ENCODE results near the gene PTPN1. TPM values are rescaled to one million over a fixed set of nuclear protein-coding genes. Genes with fewer than 3 reads are reported as not detected.

The PTPN1 gene
- total and polyA plus RNA-seq, 2 of the 13 experiments (the other 11 are each of a cell fraction or from before 2014, with no cell fraction given) = 17.7 to 37.2 TPM

DNA sequence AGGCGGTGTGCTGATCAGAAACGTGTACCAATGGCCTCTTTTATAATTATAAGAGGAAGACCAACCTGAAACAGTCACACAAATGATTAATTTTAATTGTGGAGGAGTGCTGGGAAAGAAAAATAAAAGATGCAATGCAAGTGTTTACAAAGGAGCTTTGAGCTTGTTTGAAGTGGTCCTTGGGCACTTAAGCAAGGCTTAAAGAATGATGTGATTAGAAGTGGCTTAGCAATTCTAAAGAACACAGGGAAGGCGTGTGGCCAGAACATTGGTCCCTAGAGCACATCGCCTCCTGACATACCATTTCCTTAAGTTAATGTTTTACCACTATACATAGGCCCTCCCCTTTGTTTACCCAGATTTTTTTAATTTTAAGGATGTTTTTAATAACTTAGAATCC lies 26.1 kb downstream of the PTPN1 start:
- peak; percentile 43; the same call in 1 of the 3 replicates for ATAC-seq
- H3K9ac ChIP-seq (ENCODE audit: insufficient read depth, low read depth, low read length) = no peak overlapping the region
- DNase-seq (ENCODE audit: low spot score) = no peak
- no peaks in the 10 kb centered on the region for H4K20me1 ChIP-seq (ENCODE audit: insufficient read depth, low read length)
- H3K27ac ChIP-seq (ENCODE audit: extremely low read length, insufficient read depth, low read length) = no peak overlapping the region
- peaks cover 0 to 3% of the 10 kb centered on the region in 2 experiments; a peak in 1 of 5 replicates for H3K36me3 ChIP-seq (replicated peaks in 1 of 2; ENCODE audit: control insufficient read depth in 1 of 2, insufficient read depth in 2 of 2, low read length in 2 of 2)
- H3K27me3 ChIP-seq (ENCODE audit: control insufficient read depth in 1 of 2, insufficient read depth in 2 of 2, low read length in 2 of 2) = no peaks in the 10 kb centered on the region
- WGBS (ENCODE audit: low lambda C conversion rate) = 91% methylated on average over 4 of the region's 4 CpGs
- no TSS peak for BruUV-seq (replicated peaks)
- peaks cover 25% of the 10 kb centered on the region for H3K4me1 ChIP-seq (ENCODE audit: insufficient read depth, low read length)
- no peak overlapping the region for H3K4me2 ChIP-seq (ENCODE audit: low read depth, low read length)
- H3K4me3 ChIP-seq (replicated peaks in 1 of 3; ENCODE audit: insufficient read depth in 1 of 3, low read depth in 2 of 3, low read length in 3 of 3) = no peak overlapping the region
- ChIA-PET POLR2A (interaction anchor here (1.5 kb wide), 1 partner anchor 52 kb away, joined by 4 read pairs; no protein-coding TSS in a partner anchor), CTCF (ENCODE audit: low intra/inter-chr PET ratio, low total read pairs) (no interaction called here)
- intact Hi-C loops (cut with micrococcal nuclease; ENCODE audit: unreplicated experiment) (no loop called here), in situ Hi-C loops (cut with HindIII; ENCODE audit: extremely low pct_ligation_motif_present, low pct_unique_long_range_greater_than_20kb) (no loop called here)
- H2AFZ ChIP-seq (ENCODE audit: low read length) = no peak overlapping the region
- peaks cover 63% of the 10 kb centered on the region for H3K79me2 ChIP-seq (ENCODE audit: insufficient read depth, low read length)
- H3K9me3 ChIP-seq (ENCODE audit: low read length) = no peaks in the 10 kb centered on the region
- peak; percentile 66 for FAIRE-seq
- TF ChIP-seq JDP2 (CRISPR knock-in tag; IDR thresholded peaks at IDR 0.05; ENCODE audit: borderline replicate concordance) (no peak), SIX4 (CRISPR knock-in tag; IDR thresholded peaks at IDR 0.05) (no peak), NR2F6 (IDR thresholded peaks at IDR 0.05) (no peak), NR2F6 (CRISPR knock-in tag; IDR thresholded peaks at IDR 0.05) (no peak)

GRCh38 chr20:50537546-50538201 lies 27.5 kb downstream of the PTPN1 start:
- no peak for ATAC-seq
- intact Hi-C loops (cut with micrococcal nuclease; ENCODE audit: unreplicated experiment) = no loop called here
- BruUV-seq (replicated peaks) = no TSS peak
- peaks cover 25% of the 10 kb centered on the region for H3K4me1 ChIP-seq (ENCODE audit: insufficient read depth, low read length)
- POLR2A ChIA-PET = interaction anchor here (1.5 kb wide), 1 partner anchor 54 kb away, joined by 4 read pairs; no protein-coding TSS in a partner anchor
- no peaks in the 10 kb centered on the region for H4K20me1 ChIP-seq (ENCODE audit: insufficient read depth, low read length)
- TF ChIP-seq ZBTB34 (CRISPR knock-in tag; IDR thresholded peaks at IDR 0.05) (no peak), NFE2 (CRISPR knock-in tag; IDR thresholded peaks at IDR 0.05) (no peak), TARDBP (CRISPR knock-in tag; IDR thresholded peaks at IDR 0.05) (no peak)
- no peak overlapping the region for H2AFZ ChIP-seq (ENCODE audit: low read length)
- in situ Hi-C loops (cut with HindIII; ENCODE audit: extremely low pct_ligation_motif_present, low pct_unique_long_range_greater_than_20kb) = no loop called here
- CTCF ChIA-PET (ENCODE audit: low intra/inter-chr PET ratio, low total read pairs) = no interaction called here
- no peak for DNase-seq (ENCODE audit: low spot score)
- H3K9ac ChIP-seq (ENCODE audit: insufficient read depth, low read depth, low read length) = no peak overlapping the region
- FAIRE-seq = peak; percentile 72
- peaks cover 50% of the 10 kb centered on the region for H3K79me2 ChIP-seq (ENCODE audit: insufficient read depth, low read length)
- WGBS (ENCODE audit: low lambda C conversion rate) = 90% methylated on average over 7 of the region's 7 CpGs
- no peaks in the 10 kb centered on the region for H3K9me3 ChIP-seq (ENCODE audit: low read length)
- peaks cover 0 to 3% of the 10 kb centered on the region in 2 experiments; a peak in 1 of 5 replicates for H3K36me3 ChIP-seq (replicated peaks in 1 of 2; ENCODE audit: control insufficient read depth in 1 of 2, insufficient read depth in 2 of 2, low read length in 2 of 2)
- no peak overlapping the region for H3K4me3 ChIP-seq (replicated peaks in 1 of 3; ENCODE audit: insufficient read depth in 1 of 3, low read depth in 2 of 3, low read length in 3 of 3)
- H3K27ac ChIP-seq (ENCODE audit: extremely low read length, insufficient read depth, low read length) = no peak overlapping the region
- no peak overlapping the region for H3K4me2 ChIP-seq (ENCODE audit: low read depth, low read length)
- H3K27me3 ChIP-seq (ENCODE audit: control insufficient read depth in 1 of 2, insufficient read depth in 2 of 2, low read length in 2 of 2) = no peaks in the 10 kb centered on the region
